WI38 (cell line): ENCODE results near the gene KRCC1.

ENCODE experiments used
- H3K4me3 ChIP-seq: 2 replicates; pipeline ENCODE4 v1.5.1; 2011; ENCODE audit warnings: low read depth, mild to moderate bottlenecking, control low read depth, low read length
- CTCF ChIP-seq: IDR thresholded peaks from 2 replicates; pipeline ENCODE4 v1.5.1; 2012; ENCODE audit warnings: low read depth, mild to moderate bottlenecking, control low read depth, low read length

KRCC1 gene

DNA sequence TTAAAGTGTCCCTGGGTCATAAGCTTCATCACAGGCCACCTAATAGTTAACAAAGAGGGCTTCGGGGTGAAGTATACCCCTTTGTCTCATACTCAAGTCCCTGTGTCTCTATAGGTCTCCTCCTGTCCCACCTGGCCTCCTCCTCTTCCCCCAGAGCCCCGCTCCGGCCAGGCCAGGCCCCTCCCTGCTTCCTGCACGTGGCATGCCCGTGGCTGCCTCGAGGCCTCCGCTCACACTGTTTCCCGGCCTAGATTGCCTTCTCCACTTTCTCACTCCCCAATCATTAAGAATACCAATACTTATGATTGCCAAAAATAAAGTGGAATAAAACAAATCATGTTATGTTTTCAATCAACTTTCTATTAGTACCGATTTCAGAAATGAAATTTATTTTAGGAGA is 30.8 kb upstream of the KRCC1 start:
- no peak overlapping the region for H3K4me3 ChIP-seq
- TF ChIP-seq CTCF: no peak

GRCh38 chr2:88085602-88086001 is 30.0 kb upstream of the KRCC1 start:
- no peak overlapping the region for H3K4me3 ChIP-seq
- no peak for TF ChIP-seq CTCF

DNA sequence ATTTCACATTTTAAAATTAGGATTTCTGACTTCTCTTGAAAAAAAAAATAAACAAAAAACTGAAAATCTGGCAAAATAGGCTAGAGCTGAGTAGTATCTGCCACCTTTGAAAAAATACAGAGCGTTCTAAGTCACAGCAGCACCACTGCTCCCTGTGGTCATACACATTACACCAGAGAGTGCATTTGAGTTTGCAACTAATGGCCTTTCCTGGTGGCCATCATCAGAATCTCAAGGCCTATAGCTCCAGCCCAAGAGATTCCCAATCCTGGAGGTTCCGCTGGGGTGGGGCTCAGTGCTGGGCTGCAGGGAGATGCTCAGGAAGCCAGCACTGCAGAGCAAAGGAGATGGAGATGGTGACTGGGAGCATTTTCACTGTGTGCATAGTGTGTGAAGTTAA is 29.5 kb upstream of the KRCC1 start:
- no peak overlapping the region for H3K4me3 ChIP-seq
- TF ChIP-seq CTCF: no peak

DNA sequence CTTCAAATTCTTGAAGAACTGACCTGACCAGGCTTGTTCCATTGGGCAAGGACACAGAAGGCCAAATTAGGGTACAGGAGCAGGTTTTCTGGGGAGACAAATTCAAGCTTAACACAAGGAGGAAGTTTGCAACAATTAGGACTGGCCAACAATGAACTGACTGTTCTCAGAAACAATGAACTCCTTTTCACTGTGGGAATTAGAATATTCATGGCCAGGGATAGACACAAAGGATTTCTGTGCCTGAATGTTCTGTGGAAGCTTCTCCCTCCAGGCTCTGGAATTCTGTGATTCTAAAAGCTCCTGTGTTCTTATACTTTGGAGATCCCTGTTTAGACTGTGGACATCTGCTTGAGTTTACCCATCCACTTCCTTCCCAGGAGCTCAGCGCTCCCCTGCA is 27.2 kb upstream of the KRCC1 start:
- no peak for TF ChIP-seq CTCF
- H3K4me3 ChIP-seq: no peak overlapping the region

GRCh38 chr2:88081924-88082608 is 26.5 kb upstream of the KRCC1 start:
- H3K4me3 ChIP-seq: no peak overlapping the region
- TF ChIP-seq CTCF: no peak

DNA sequence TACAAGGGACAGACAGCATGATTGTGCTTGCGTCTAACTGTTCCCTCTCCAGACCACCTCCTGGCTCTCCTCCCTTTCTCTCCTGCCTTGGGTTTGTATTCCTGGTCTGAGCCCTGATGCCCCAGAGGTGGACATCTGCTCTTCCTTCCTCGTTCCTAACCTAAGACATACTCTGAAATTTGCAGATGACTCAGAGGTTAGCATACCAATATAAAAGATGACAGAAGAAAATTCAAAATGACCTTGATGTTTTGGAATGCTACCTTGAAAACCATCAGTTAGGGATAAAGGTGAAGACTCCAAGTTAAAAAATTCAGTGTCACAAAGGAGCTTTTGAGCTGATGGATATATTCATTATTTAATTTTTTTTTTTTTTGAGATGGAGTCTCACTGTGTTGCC is 25.0 kb upstream of the KRCC1 start:
- no peak for TF ChIP-seq CTCF
- H3K4me3 ChIP-seq: no peak overlapping the region

DNA sequence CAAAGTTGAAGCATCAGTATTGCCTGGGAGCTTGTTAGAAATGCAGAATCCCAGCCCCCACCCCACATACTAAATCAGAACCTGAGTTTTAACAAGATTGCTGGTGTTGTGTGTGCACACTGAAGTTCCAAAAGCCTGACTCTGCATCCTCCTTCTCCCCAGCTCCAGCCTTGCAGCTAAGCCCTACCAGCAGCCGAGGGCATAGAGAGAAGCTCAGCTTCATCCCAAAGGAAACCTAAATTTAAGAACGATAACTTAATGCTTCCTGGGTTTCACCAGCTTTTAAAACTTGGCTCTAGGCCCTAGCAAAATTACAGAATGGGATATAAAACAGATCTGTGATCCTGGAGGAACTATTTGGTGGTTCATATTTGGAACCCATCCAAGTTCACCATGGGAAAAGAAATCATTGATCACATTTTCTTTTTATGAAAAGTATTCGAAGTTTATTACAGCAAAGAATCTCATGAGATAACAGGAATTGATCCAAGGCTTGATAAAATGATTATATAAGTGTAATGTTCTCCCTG is 23.1 kb upstream of the KRCC1 start:
- H3K4me3 ChIP-seq: no peak overlapping the region
- no peak for TF ChIP-seq CTCF
